Large intestine (tissue), 3 donors: ENCODE results near the gene GRK5. TPM values are rescaled to one million over a fixed set of nuclear protein-coding genes. Genes with fewer than 3 reads are reported as not detected.

Experiments used
- DNase-seq, 2 donors: peaks; one replicate each; pipeline versions ENCODE4 v3.0.0 to v3.0.0-alpha.2; 2013
- H3K27ac ChIP-seq: one replicate; pipeline ENCODE4 v1.5.1; 2013; ENCODE audit warnings: low read length
- H3K27me3 ChIP-seq: 2 replicates; pipeline ENCODE4 v1.6.1; 2013; ENCODE audit warnings: low read length; ENCODE audit not compliant: control insufficient read depth, insufficient read depth
- H3K36me3 ChIP-seq: 2 replicates; pipeline ENCODE4 v1.6.1; 2013; ENCODE audit warnings: low read length; ENCODE audit not compliant: control insufficient read depth, insufficient read depth
- H3K4me1 ChIP-seq: one replicate; pipeline ENCODE4 v1.6.1; 2013; ENCODE audit warnings: low read length; ENCODE audit not compliant: control insufficient read depth, insufficient read depth
- H3K4me3 ChIP-seq: one replicate; pipeline ENCODE4 v1.5.1; 2013; ENCODE audit warnings: low read length
- H3K9me3 ChIP-seq: one replicate; pipeline ENCODE4 v1.6.1; 2013; ENCODE audit warnings: mild to moderate bottlenecking, low read depth, low read length, moderate library complexity; ENCODE audit not compliant: control insufficient read depth
- WGBS: methylation state at CpG from one replicate; pipeline ENCODE4 v1.1.5; 2013; ENCODE audit warnings: low lambda C conversion rate; ENCODE audit not compliant: insufficient coverage; 5-methylcytosine and 5-hydroxymethylcytosine counted together
- polyA plus RNA-seq: library from polyadenylated mRNA; unstranded; fragments of 120-200 nt; gene quantifications from one replicate; pipeline ENCODE4 v1.2.1, GENCODE V29; 2013

GRK5 gene
- polyA plus RNA-seq, 1 donor: 38.8 TPM

DNA sequence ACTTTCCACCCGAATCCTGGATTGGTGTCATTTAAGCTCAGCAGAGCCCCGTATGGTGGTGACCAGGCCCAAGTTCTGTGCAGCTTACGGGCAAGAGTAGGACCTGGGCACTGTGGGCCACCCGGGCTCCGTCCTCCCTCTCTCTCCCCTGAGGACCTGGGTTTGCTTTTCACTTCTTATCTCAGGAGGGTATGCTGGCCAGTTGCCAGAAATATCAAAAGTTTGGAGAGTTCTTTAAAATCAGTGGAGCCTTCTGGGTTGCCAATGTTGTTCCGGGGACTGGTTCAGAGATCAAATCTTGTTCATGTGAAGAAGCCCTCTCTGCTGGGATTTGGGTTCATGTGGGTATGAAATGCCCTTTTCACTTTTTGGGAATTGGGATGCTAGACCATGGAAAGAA lies 145.4 kb downstream of the GRK5 start:
- H3K9me3 ChIP-seq: no peaks in the 10 kb centered on the region
- no peak overlapping the region for H3K4me3 ChIP-seq
- H3K27me3 ChIP-seq: no peaks in the 10 kb centered on the region
- peaks cover 9% of the 10 kb centered on the region for H3K4me1 ChIP-seq
- no peak for DNase-seq
- WGBS: no CpG with 5 or more reads among the region's 6 CpGs
- peaks cover 13% of the 10 kb centered on the region for H3K36me3 ChIP-seq
- H3K27ac ChIP-seq: no peak overlapping the region

DNA sequence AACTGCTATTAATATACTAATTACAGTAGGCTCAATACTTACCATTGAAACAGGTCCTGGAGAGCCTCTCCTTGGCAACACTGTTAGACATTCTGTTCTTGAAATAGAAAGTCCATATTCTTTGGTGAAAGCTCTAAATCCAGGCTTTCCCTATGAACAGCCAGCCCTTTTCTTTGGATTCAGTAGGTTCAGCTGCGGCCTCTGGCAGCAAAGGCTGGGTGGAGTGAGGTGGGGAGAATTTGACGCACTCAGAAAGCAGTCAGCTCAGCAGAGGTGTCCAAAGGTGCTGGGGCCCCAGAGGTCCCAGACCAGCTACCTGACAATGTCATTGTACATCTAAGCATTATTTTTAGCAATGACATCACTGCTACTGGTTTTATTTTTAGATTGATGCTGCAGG lies 146.1 kb downstream of the GRK5 start:
- Histone ChIP-seq H3K4me3 (no peak overlapping the region), H3K27ac (no peak overlapping the region), H3K4me1 (peaks cover 9% of the 10 kb centered on the region), H3K27me3 (no peaks in the 10 kb centered on the region), H3K36me3 (peaks cover 13% of the 10 kb centered on the region), H3K9me3 (no peaks in the 10 kb centered on the region)
- WGBS: no CpG with 5 or more reads among the region's 2 CpGs
- DNase-seq: no peak

DNA sequence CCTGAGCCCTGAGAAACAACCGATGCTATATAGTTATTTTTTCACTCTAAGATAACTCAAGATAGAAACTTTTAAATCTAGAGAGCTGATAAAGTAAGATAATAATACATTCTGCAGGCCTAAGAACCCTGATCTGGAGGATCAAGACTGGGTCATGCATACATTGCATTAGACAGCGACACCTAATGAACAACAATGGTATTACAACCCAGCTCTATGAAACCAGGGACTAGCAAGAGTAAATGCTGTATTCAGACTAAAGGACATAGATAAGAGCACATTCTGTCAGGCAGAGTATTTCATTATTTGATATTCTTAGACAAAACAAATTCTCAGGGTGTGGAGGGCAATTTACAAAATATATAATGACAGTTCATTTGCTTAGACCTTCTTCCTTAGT lies 148.6 kb downstream of the GRK5 start:
- Histone ChIP-seq H3K9me3 (peaks cover 8% of the 10 kb centered on the region), H3K27me3 (no peaks in the 10 kb centered on the region), H3K4me3 (no peak overlapping the region), H3K4me1 (peaks cover 3% of the 10 kb centered on the region), H3K27ac (no peak overlapping the region), H3K36me3 (peaks cover 6% of the 10 kb centered on the region)
- 100% methylated on average over 1 of the region's 2 CpGs for WGBS
- DNase-seq: no peak

DNA sequence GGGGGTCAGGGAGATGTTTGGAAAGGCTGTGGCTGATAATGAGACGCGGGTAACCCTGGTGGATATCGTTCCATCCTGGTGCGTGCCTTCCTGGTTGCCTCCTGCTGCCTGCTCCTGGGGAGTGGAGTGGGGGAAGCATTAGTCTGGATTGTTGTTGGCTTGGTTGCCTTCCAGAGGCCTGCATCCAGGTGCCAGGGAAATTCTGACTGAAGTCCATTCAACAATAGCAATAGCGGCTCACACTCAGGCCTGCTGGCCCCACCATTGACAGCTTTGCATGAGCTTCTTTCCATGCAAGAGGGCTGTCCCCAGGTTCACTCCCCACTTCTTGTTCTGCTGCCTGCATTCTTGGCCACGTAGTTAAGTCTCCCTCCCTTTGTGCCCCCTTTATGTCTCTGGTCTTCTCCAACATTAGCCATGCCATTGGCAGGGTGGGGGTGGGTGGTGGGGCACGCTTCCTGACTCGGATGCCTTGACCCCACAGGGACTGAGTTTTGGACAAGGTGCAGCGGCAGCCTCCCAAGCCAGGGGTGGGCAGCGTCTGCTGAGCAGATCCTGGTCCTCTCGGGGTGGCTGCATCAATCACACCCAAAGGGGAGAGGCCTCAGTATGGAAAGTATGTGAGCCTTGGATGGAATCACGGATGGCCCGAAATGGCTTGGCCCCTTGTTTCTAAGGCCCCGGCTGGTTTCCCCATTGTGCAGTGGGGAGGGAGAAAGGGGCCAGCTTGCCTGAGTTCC lies 150.2 kb downstream of the GRK5 start:
- H3K36me3 ChIP-seq: peaks cover 4% of the 10 kb centered on the region
- no CpG with 5 or more reads among the region's 14 CpGs for WGBS
- no peak overlapping the region for H3K4me3 ChIP-seq
- DNase-seq: no peak
- H3K27me3 ChIP-seq: no peaks in the 10 kb centered on the region
- no peak overlapping the region for H3K27ac ChIP-seq
- H3K4me1 ChIP-seq: peaks cover 16% of the 10 kb centered on the region
- H3K9me3 ChIP-seq: peaks cover 8% of the 10 kb centered on the region

DNA sequence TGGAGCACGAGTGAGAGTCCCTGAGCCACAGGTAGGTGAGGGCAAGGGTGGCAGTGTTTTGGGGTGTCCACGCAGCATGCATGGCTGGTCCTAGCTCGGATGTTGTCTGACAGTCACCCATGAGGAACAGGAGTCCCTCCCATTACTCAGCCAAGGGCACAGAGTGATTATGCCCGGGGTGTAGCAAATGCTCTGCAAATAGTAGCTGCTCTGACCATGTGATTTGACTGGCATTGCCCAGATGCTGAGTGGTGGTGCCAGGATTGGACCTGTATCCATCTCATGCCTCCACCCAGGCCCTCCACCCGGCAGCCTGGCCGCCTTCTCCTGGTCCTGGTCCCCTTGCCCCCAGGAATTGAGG lies 150.8 kb downstream of the GRK5 start:
- H3K4me3 ChIP-seq: no peak overlapping the region
- peaks cover 8% of the 10 kb centered on the region for H3K9me3 ChIP-seq
- DNase-seq: no peak
- H3K27ac ChIP-seq: no peak overlapping the region
- no peaks in the 10 kb centered on the region for H3K27me3 ChIP-seq
- peaks cover 18% of the 10 kb centered on the region for H3K4me1 ChIP-seq
- no CpG with 5 or more reads among the region's 6 CpGs for WGBS
- peaks cover 2% of the 10 kb centered on the region for H3K36me3 ChIP-seq

DNA sequence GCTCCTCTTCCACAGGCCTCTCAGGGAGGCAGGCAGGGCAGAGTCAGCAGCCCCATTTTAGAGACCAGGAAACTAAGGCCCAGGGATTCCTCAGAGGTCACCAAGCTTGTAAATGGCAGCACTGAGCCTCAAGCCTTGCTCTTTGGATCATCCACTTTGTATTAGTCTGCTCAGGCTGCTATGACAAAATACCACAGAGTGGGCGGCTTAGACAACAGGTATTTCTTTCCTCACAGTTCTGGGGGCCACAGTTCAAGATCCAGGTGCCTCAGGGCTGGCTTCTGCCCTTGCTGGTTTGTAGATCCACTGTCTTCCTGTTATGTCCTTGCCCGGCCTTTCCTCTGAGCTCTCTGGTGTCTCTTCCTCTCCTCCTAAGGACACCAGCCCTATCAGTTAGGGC lies 151.2 kb downstream of the GRK5 start:
- no CpG with 5 or more reads among the region's 2 CpGs for WGBS
- peaks cover 2% of the 10 kb centered on the region for H3K36me3 ChIP-seq
- peaks cover 8% of the 10 kb centered on the region for H3K9me3 ChIP-seq
- peaks cover 18% of the 10 kb centered on the region for H3K4me1 ChIP-seq
- no peaks in the 10 kb centered on the region for H3K27me3 ChIP-seq
- H3K27ac ChIP-seq: no peak overlapping the region
- H3K4me3 ChIP-seq: no peak overlapping the region
- no peak for DNase-seq

DNA sequence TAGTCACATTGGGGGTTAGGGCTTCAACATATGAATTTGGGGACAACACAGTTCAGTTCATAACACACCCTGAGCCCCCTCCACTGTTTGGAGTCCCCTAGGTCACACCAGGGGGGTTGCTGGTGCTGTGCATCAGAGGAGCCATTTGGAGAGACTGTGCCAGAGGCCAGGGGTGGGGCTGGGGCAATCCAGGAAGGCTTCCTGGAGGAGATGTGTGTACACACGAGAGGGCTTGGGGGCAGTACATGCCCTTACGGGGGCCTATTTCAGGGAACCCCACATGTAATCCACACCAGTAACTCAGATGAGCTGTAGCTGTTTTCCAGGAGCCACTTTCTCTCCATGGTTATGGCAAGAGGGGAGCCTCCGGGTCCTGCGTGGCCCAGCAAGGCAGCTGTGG lies 151.7 kb downstream of the GRK5 start:
- H3K4me3 ChIP-seq: no peak overlapping the region
- H3K36me3 ChIP-seq: peaks cover 2% of the 10 kb centered on the region
- no peaks in the 10 kb centered on the region for H3K27me3 ChIP-seq
- no CpG with 5 or more reads among the region's 4 CpGs for WGBS
- H3K9me3 ChIP-seq: peaks cover 8% of the 10 kb centered on the region
- no peak for DNase-seq
- no peak overlapping the region for H3K27ac ChIP-seq
- peaks cover 18% of the 10 kb centered on the region for H3K4me1 ChIP-seq

DNA sequence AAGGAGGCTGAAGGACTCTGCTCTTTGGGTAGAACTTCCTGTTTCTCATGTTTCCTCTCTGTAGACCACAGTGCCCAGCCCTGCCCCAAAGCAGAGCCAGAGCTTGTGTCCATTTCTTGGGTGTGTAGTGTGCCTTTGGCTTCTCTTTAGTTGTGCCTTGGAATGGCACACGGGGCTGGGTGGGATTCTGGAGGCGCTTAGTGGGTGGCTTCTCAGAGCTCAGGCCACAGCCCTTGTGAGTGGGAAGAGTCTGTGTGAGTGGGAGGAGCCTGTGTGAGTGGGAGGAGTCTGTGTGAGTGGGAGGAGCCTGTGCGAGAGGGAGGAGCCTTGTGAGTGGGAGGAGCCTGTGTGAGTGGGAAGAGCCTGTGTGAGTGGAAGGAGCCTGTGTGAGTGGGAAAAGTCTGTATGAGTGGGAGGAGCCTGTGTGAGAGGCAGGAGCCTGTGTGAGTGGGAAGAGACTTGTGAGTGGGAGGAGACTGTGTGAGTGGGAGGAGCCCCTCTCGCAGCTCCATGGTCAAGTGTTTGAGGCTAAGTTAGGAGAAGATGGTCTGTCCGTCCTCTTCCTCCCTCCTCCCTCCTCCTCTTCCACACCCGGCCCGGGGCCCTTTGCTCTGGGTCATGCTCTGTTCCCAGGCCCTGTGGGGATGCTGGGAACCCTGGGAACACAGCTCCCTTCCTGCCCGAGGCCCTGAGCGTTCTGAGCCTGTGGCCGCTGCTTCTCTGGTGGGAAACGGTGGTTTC lies 153.0 kb downstream of the GRK5 start:
- Histone ChIP-seq H3K4me1 (peaks cover 18% of the 10 kb centered on the region), H3K9me3 (peaks cover 8% of the 10 kb centered on the region), H3K4me3 (no peak overlapping the region), H3K27me3 (no peaks in the 10 kb centered on the region), H3K36me3 (peaks cover 2% of the 10 kb centered on the region), H3K27ac (no peak overlapping the region)
- DNase-seq: no peak
- 80% methylated on average over 1 of the region's 11 CpGs for WGBS

DNA sequence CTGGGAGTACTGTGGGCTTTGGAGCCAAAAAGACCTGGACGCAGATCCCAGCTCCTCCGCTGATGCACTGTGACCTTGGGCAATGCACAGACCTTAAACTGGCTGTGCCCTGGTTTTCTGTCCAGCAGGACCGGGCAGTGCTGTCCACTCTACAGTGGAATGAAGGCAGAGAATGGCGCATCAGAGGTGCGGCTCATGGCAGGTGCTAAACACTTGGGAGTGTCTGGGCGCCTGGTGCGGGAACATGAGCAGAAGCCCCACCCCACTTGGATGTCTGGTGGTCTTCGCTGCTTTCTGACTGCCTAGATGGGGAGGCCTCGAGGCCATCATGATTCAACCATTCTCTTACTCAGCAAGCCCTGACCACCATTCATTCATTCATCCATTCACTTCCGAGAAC lies 153.7 kb downstream of the GRK5 start:
- H3K4me1 ChIP-seq: peaks cover 18% of the 10 kb centered on the region
- WGBS: no CpG with 5 or more reads among the region's 10 CpGs
- DNase-seq: no peak
- no peak overlapping the region for H3K4me3 ChIP-seq
- no peaks in the 10 kb centered on the region for H3K27me3 ChIP-seq
- no peak overlapping the region for H3K27ac ChIP-seq
- peaks cover 8% of the 10 kb centered on the region for H3K9me3 ChIP-seq
- peaks cover 2% of the 10 kb centered on the region for H3K36me3 ChIP-seq

DNA sequence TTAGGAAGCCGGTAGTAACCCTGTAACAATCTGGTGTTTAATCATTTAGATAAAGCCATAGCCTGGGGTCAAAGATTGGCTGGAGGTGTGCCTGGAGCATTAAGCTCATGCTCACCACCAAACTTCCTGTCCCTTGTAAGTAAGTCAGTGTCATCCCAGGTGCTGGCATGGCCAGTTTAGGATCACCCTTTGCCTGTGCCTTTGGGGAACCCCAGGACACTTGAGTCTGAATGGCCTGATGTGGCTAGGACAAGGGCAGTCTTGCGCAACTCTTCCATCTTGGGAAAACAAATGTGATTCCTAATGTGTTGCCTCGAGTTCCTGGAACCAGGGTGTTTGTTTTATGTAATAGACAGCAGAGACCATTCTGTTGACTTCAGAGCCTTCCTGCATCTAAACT lies 154.8 kb downstream of the GRK5 start:
- H3K27me3 ChIP-seq: no peaks in the 10 kb centered on the region
- H3K4me3 ChIP-seq: no peak overlapping the region
- DNase-seq: peak in 1 of 2 donors; percentile 76
- peak overlapping the region; percentile 30 for H3K27ac ChIP-seq
- no CpG with 5 or more reads among the region's 3 CpGs for WGBS
- no peaks in the 10 kb centered on the region for H3K36me3 ChIP-seq
- peaks cover 17% of the 10 kb centered on the region for H3K4me1 ChIP-seq
- H3K9me3 ChIP-seq: peaks cover 8% of the 10 kb centered on the region
